ENCODE results near the gene RMP24.

The RMP24 gene

GRCh38 chr18:35942133-35942532, 30.3 kb upstream of the RMP24 start:
- H3K79me2 ChIP-seq (ENCODE audit: insufficient read depth, low read length): no peaks in the 10 kb centered on the region
- ChIA-PET CTCF (ENCODE audit: low intra/inter-chr PET ratio, low total read pairs) (no interaction called here), POLR2A (no interaction called here)
- no TSS peak for BruUV-seq (replicated peaks)
- H4K20me1 ChIP-seq (ENCODE audit: insufficient read depth, low read length): no peaks in the 10 kb centered on the region
- H3K4me2 ChIP-seq (ENCODE audit: low read depth, low read length): no peak overlapping the region
- no peak overlapping the region for H2AFZ ChIP-seq (ENCODE audit: low read length)
- H3K9ac ChIP-seq (ENCODE audit: insufficient read depth, low read depth, low read length): no peak overlapping the region
- H3K27me3 ChIP-seq (ENCODE audit: control insufficient read depth in 1 of 2, insufficient read depth in 2 of 2, low read length in 2 of 2): no peaks in the 10 kb centered on the region; a peak in 1 of 5 replicates
- intact Hi-C loops (cut with micrococcal nuclease; ENCODE audit: unreplicated experiment) (no loop called here), in situ Hi-C loops (cut with HindIII; ENCODE audit: extremely low pct_ligation_motif_present, low pct_unique_long_range_greater_than_20kb) (no loop called here)
- ATAC-seq: no peak
- no peak for FAIRE-seq
- H3K36me3 ChIP-seq (replicated peaks in 1 of 2; ENCODE audit: control insufficient read depth in 1 of 2, insufficient read depth in 2 of 2, low read length in 2 of 2): no peaks in the 10 kb centered on the region
- no peak overlapping the region for H3K27ac ChIP-seq (ENCODE audit: extremely low read length, insufficient read depth, low read length)
- no peak overlapping the region for H3K4me3 ChIP-seq (replicated peaks in 1 of 3; ENCODE audit: insufficient read depth in 1 of 3, low read depth in 2 of 3, low read length in 3 of 3)
- TF ChIP-seq SRY (CRISPR knock-in tag; IDR thresholded peaks at IDR 0.05) (no peak), SRSF1 (optimal IDR thresholded peaks at IDR 0.05; ENCODE audit: low read depth, low read length) (no peak), ARID3A (IDR thresholded peaks at IDR 0.05; ENCODE audit: low read depth, low read length) (no peak), ZNF432 (CRISPR knock-in tag; IDR thresholded peaks at IDR 0.05; ENCODE audit: borderline replicate concordance) (no peak), ZSCAN9 (CRISPR knock-in tag; IDR thresholded peaks at IDR 0.05; ENCODE audit: borderline replicate concordance) (no peak), ATF4 (CRISPR knock-in tag; IDR thresholded peaks at IDR 0.05) (no peak), ZNF496 (CRISPR knock-in tag; IDR thresholded peaks at IDR 0.05; ENCODE audit: insufficient replicate concordance) (no peak), MAF1 (CRISPR knock-in tag; IDR thresholded peaks at IDR 0.05; ENCODE audit: borderline replicate concordance) (no peak), MED8 (CRISPR knock-in tag; IDR thresholded peaks at IDR 0.05; ENCODE audit: insufficient replicate concordance) (no peak), MYC (CRISPR knock-in tag; IDR thresholded peaks at IDR 0.05; ENCODE audit: borderline replicate concordance) (no peak), RBAK (CRISPR knock-in tag; IDR thresholded peaks at IDR 0.05) (no peak), SP5 (CRISPR knock-in tag; IDR thresholded peaks at IDR 0.05; ENCODE audit: borderline replicate concordance, low read depth) (no peak), IRF2 (CRISPR knock-in tag; IDR thresholded peaks at IDR 0.05) (no peak), POGK (CRISPR knock-in tag; conservative IDR thresholded peaks at IDR 0.05) (no peak), ZNF768 (CRISPR knock-in tag; IDR thresholded peaks at IDR 0.05) (no peak), CREB1 (IDR thresholded peaks at IDR 0.05) (no peak), CREB1 (CRISPR knock-in tag; IDR thresholded peaks at IDR 0.05) (no peak), WIZ (CRISPR knock-in tag; IDR thresholded peaks at IDR 0.05) (no peak), ZNF615 (CRISPR knock-in tag; IDR thresholded peaks at IDR 0.05; ENCODE audit: borderline replicate concordance) (no peak), RNF219 (CRISPR knock-in tag; IDR thresholded peaks at IDR 0.05) (no peak), TBL1XR1 (IDR thresholded peaks at IDR 0.05; ENCODE audit: borderline replicate concordance, low read length, partially characterized antibody) (no peak)
- no peaks in the 10 kb centered on the region for H3K9me3 ChIP-seq (ENCODE audit: low read length)
- H3K4me1 ChIP-seq (ENCODE audit: insufficient read depth, low read length): no peaks in the 10 kb centered on the region
- DNase-seq (ENCODE audit: low spot score): no peak
